Gastrocnemius medialis (tissue), 4 donors: ENCODE data around the gene PYY.

Experiments used
- POLR2A ChIP-seq, 2 donors: fragments of 450-650 bp; IDR thresholded peaks; one replicate each; pipeline ENCODE4 v1.6.1; 2017; ENCODE audit warnings: antibody characterized with exemption in 2 of 2, mild to moderate bottlenecking in 2 of 2, moderate library complexity in 2 of 2
- TF ChIP-seq, protein P1 (sequence below), 5 experiments: fragments of 450-650 bp in 3 of 5; fragments of 200-600 bp in 2 of 5; sonication (generic) in 2 of 5; IDR thresholded peaks in 4 of 5; conservative IDR thresholded peaks in 1 of 5; 1 replicate in 4 of 5; 2 replicates in 1 of 5; pipeline ENCODE4 v1.5.1; 2016 to 2019; ENCODE audit warnings: antibody characterized with exemption in 5 of 5, mild to moderate bottlenecking in 3 of 5, moderate library complexity in 3 of 5

DNA sequence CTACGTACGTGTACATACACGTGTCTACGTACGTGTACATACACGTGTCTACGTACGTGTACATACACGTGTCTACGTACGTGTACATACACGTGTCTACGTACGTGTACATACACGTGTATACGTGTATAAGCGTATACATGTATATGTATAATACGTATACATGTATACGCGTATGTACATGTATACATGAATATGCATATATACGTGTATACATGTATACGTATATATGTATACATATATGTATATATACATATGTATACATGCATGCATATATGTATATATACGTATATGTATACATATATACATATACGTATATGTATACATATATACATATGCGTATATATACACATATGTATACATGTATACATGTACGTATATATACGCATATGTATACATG lies 22.2 kb upstream of the PYY start:
- TF ChIP-seq, protein P1, sequence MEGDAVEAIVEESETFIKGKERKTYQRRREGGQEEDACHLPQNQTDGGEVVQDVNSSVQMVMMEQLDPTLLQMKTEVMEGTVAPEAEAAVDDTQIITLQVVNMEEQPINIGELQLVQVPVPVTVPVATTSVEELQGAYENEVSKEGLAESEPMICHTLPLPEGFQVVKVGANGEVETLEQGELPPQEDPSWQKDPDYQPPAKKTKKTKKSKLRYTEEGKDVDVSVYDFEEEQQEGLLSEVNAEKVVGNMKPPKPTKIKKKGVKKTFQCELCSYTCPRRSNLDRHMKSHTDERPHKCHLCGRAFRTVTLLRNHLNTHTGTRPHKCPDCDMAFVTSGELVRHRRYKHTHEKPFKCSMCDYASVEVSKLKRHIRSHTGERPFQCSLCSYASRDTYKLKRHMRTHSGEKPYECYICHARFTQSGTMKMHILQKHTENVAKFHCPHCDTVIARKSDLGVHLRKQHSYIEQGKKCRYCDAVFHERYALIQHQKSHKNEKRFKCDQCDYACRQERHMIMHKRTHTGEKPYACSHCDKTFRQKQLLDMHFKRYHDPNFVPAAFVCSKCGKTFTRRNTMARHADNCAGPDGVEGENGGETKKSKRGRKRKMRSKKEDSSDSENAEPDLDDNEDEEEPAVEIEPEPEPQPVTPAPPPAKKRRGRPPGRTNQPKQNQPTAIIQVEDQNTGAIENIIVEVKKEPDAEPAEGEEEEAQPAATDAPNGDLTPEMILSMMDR (IDR thresholded peaks at IDR 0.05 in 4 of 5, conservative IDR thresholded peaks at IDR 0.05 in 1 of 5): no peak
- no peak for TF ChIP-seq POLR2A (IDR thresholded peaks at IDR 0.05)
